Measurements from ENCODE around the gene MAST2.

- TF ChIP-seq, protein P1, sequence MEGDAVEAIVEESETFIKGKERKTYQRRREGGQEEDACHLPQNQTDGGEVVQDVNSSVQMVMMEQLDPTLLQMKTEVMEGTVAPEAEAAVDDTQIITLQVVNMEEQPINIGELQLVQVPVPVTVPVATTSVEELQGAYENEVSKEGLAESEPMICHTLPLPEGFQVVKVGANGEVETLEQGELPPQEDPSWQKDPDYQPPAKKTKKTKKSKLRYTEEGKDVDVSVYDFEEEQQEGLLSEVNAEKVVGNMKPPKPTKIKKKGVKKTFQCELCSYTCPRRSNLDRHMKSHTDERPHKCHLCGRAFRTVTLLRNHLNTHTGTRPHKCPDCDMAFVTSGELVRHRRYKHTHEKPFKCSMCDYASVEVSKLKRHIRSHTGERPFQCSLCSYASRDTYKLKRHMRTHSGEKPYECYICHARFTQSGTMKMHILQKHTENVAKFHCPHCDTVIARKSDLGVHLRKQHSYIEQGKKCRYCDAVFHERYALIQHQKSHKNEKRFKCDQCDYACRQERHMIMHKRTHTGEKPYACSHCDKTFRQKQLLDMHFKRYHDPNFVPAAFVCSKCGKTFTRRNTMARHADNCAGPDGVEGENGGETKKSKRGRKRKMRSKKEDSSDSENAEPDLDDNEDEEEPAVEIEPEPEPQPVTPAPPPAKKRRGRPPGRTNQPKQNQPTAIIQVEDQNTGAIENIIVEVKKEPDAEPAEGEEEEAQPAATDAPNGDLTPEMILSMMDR (conservative IDR thresholded peaks at IDR 0.05; ENCODE audit: low read depth, low read length): no peak
- no peak for TF ChIP-seq EZH2 (IDR thresholded peaks at IDR 0.05; ENCODE audit: borderline replicate concordance, low read depth, low read length, poor library complexity, severe bottlenecking)
These were observed 278.2 kb downstream of the MAST2 start for GRCh38 chr1:46081619-46082018.

Data from A673 (cell line).